ENCODE measurements around the gene AQP11. TPM values are rescaled to one million over a fixed set of nuclear protein-coding genes. Genes with fewer than 3 reads are reported as not detected.
A peak's percentile ranks its signal among the peaks of the same experiment; 100 is the strongest.
"Not testable (repeated sequence)": the region's sequence is repeated elsewhere in the genome, so short reads cannot be mapped to it uniquely, and the experiment has no call there.

Gene AQP11
- total and polyA plus RNA-seq, 4 experiments from 2014 or later = 0.35 to 1.0 (median 0.52) TPM

DNA sequence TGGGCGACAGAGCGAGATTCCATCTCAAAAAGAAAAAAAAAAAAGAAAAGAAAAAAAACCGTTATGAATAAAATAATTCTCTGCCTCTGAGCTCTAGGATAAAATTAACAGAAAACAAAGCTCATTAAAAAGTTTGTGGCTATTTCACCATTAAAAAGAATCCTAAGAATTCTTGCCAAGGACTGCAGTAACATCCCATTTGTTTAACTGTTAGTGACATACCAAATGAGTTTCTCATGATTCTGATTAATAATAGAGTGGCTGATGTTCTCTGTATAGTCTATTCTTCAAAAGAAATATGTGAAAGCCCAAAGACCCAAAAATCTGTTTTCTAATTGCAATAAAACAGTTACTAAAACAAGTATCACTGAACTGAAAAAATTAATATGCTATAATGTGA, 28.1 kb downstream of the AQP11 start:
- H3K36me3 ChIP-seq (ENCODE audit: insufficient read depth, low read length) = peaks cover 17% of the 10 kb centered on the region
- POLR2A ChIA-PET (ENCODE audit: partially characterized antibody) = no interaction called here
- Mint-ChIP-seq H3K4me1 (peaks cover 0 to 2% (median 0%) of the 10 kb centered on the region in 4 donors), H3K9me3 (no peaks in the 10 kb centered on the region), H3K4me3 (no peak overlapping the region), H3K27ac (peak overlapping the region in 1 of 7 donors; percentile 48), H3K36me3 (peaks cover 43 to 68% of the 10 kb centered on the region in 2 donors), H3K27me3 (no peaks in the 10 kb centered on the region)
- intact Hi-C loops (cut with micrococcal nuclease) = loop anchor here (5.0 kb wide), 1 partner anchor 431 kb away; no protein-coding TSS in a partner anchor
- no peak overlapping the region for H3K27ac ChIP-seq (ENCODE audit: low read depth, low read length)
- H3K27me3 ChIP-seq (ENCODE audit: insufficient read depth, low read length) = no peaks in the 10 kb centered on the region
- no peaks in the 10 kb centered on the region for H3K4me1 ChIP-seq (ENCODE audit: insufficient read depth, low read length)
- CTCF ChIA-PET (ENCODE audit: partially characterized antibody) = interaction anchor here (0.6 to 1.5 kb wide), 5 partner anchors 9 to 842 kb away, joined by 3 to 6 read pairs (median 3); no protein-coding TSS in a partner anchor
- H3K4me3 ChIP-seq (ENCODE audit: low read length in 2 of 2) = no peak overlapping the region
- H3K9me3 ChIP-seq (ENCODE audit: control insufficient read depth in 1 of 2, low read length in 2 of 2) = no peaks in the 10 kb centered on the region
- no peak for DNase-seq

DNA sequence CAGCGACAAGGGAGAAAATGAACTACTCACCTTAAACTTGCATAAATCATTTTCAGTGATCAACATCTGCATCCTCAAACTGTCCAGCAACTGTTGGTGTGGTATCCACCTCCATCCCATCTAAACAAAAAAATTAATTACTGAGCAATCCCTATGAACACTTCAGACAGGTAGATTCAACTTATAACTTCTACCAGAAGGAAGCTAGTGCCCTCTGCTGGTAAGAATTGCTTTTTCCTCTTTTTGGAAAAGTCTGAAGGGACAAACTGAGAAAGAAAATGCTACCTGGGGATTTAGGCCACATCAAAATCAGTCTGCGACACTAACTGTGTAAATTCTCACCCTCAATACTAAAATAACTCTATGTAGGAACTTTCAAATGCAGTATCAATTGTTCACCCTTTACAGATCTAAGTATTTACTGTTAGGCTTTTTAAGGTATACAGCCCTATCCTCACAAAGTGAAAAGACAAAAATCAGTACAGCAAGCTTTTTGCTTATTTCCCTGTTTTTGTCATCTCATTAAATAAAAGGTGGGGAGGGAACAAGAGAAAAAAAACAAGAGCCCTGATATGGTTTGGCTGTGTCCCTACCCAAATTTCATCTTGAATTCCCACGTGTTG, 29.9 kb downstream of the AQP11 start:
- intact Hi-C loops (cut with micrococcal nuclease) = loop anchor here (1.0 to 5.0 kb wide), 2 partner anchors 432 to 492 kb away; no protein-coding TSS in a partner anchor
- Histone ChIP-seq H3K4me3 (ENCODE audit: low read length in 2 of 2) (no peak overlapping the region), H3K27me3 (ENCODE audit: insufficient read depth, low read length) (no peaks in the 10 kb centered on the region), H3K36me3 (ENCODE audit: insufficient read depth, low read length) (peaks cover 28% of the 10 kb centered on the region), H3K9me3 (ENCODE audit: control insufficient read depth in 1 of 2, low read length in 2 of 2) (no peaks in the 10 kb centered on the region), H3K4me1 (ENCODE audit: insufficient read depth, low read length) (no peaks in the 10 kb centered on the region), H3K27ac (ENCODE audit: low read depth, low read length) (no peak overlapping the region)
- Mint-ChIP-seq H3K27ac (peak overlapping the region in 2 of 7 donors; percentile 0 to 59), H3K4me1 (peaks cover 0 to 2% (median 0%) of the 10 kb centered on the region in 4 donors), H3K27me3 (no peaks in the 10 kb centered on the region), H3K4me3 (no peak overlapping the region), H3K9me3 (no peaks in the 10 kb centered on the region), H3K36me3 (peaks cover 43 to 68% of the 10 kb centered on the region in 2 donors)
- DNase-seq = peak in 4 of 5 donors; percentile 19 to 50 (median 44)
- CTCF ChIA-PET (ENCODE audit: partially characterized antibody) = interaction anchor here (0.7 to 2.2 kb wide), 13 partner anchors 9 to 572 kb away, joined by 3 to 14 read pairs (median 3); partner anchors contain the start of gene MYO7A
- POLR2A ChIA-PET (ENCODE audit: partially characterized antibody) = no interaction called here

DNA sequence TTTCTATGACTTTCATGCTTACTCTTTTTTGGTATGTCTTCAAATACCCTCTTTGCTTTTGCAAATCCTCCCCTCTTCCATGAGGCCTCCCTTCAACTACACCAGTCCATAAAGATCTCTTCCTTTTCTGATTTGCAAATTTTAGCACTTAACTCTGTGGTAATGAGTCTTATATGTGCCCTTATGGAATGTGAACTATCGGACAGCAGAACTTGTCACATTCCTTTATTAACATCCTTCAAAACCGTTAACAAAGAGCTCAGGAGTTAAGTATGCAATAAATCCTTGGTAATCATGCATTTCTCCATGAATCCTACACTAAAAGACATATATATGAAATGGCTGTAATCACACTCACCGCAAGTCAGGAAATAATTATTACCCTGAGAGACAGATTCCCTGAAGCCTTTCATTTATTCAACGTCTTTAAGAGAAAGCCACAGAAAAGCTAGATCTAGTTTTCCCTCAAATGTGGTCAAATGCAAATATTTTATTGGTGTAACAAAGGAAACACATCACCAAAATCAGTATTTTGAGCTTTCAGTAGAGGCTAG, 40.5 kb downstream of the AQP11 start:
- Histone ChIP-seq H3K27ac (ENCODE audit: low read depth, low read length) (peak overlapping the region; percentile 0), H3K9me3 (ENCODE audit: control insufficient read depth in 1 of 2, low read length in 2 of 2) (no peaks in the 10 kb centered on the region), H3K36me3 (ENCODE audit: insufficient read depth, low read length) (peaks cover 10% of the 10 kb centered on the region), H3K27me3 (ENCODE audit: insufficient read depth, low read length) (no peaks in the 10 kb centered on the region), H3K4me3 (ENCODE audit: low read length in 2 of 2) (no peak overlapping the region), H3K4me1 (ENCODE audit: insufficient read depth, low read length) (peaks cover 28% of the 10 kb centered on the region)
- POLR2A ChIA-PET (ENCODE audit: partially characterized antibody) = no interaction called here
- Mint-ChIP-seq H3K4me1 (peaks cover 23 to 44% (median 34%) of the 10 kb centered on the region in 4 donors), H3K4me3 (peak overlapping the region in 2 of 8 donors; percentile 53 to 59), H3K27me3 (no peaks in the 10 kb centered on the region), H3K9me3 (no peaks in the 10 kb centered on the region), H3K36me3 (peaks cover 7 to 40% of the 10 kb centered on the region in 2 donors), H3K27ac (peak overlapping the region in 4 of 7 donors; percentile 28 to 80 (median 52))
- CTCF ChIA-PET (ENCODE audit: partially characterized antibody) = no interaction called here
- intact Hi-C loops (cut with micrococcal nuclease) = loop anchor here (10.0 kb wide), 1 partner anchor 365 kb away; the partner anchor contains the start of gene INTS4
- no peak for DNase-seq

DNA sequence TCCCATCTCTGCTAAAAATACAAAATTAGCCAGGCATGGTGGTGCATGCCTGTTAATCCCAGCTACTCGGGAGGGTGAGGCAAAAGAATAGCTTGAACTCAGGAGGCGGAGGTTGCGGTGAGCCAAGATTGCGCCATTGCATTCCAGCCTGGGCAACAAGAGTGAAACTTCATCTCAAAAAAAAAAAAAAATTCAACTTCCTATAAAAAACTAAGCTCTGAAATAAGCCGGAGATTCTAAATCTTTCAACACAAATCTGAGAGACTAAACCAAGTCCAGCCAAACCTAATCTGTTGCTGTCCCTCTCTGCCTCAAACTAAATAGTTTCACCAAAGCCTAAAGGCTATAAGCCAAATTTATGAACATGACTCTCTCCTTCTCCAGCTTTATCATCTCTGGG, 44.2 kb downstream of the AQP11 start:
- CTCF ChIA-PET (ENCODE audit: partially characterized antibody); H3K4me3 ChIP-seq (ENCODE audit: low read length in 2 of 2); H3K9me3 ChIP-seq (ENCODE audit: control insufficient read depth in 1 of 2, low read length in 2 of 2); H3K4me3 Mint-ChIP-seq; H3K27ac ChIP-seq (ENCODE audit: low read depth, low read length); H3K9me3 Mint-ChIP-seq; H3K27ac Mint-ChIP-seq; POLR2A ChIA-PET (ENCODE audit: partially characterized antibody); H3K27me3 ChIP-seq (ENCODE audit: insufficient read depth, low read length); H3K36me3 ChIP-seq (ENCODE audit: insufficient read depth, low read length); H3K27me3 Mint-ChIP-seq; DNase-seq: not testable (repeated sequence)
- H3K4me1 ChIP-seq (ENCODE audit: insufficient read depth, low read length) = peaks cover 52% of the 10 kb centered on the region
- Mint-ChIP-seq H3K36me3 (peaks cover 10 to 28% of the 10 kb centered on the region in 2 donors), H3K4me1 (peaks cover 41 to 73% (median 57%) of the 10 kb centered on the region in 4 donors)
- intact Hi-C loops (cut with micrococcal nuclease) = loop anchor here (10.0 kb wide), 1 partner anchor 361 kb away; the partner anchor contains the start of gene INTS4

DNA sequence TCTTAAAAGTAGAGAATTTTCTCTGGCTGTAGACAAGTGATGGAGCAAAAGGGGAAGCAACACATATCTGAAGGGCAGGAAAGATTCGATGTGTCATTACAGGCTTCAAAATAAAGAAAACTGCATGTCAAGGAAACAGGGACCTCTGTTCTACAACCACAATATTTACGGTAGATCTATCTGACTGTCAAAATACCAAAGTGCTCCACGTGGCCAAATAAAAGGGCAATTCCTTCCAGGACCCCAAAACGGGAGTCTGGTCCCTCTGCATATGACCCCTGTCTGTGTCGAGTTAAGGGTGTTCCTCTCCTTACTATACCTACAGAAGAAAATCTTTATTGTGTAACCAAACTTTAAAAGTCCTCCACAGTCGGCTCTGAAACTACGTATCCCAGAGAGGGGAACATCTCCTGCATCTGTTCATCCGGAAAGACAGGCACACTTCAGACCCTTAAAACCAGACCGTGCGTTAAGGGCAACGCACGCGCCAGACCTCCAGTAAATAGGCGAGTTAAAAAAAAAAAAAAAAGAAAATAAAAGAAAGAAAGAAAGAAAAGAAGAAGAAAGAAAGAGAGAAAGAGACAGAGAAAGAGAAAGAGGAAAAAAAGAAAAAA, 47.1 kb downstream of the AQP11 start:
- peaks cover 36% of the 10 kb centered on the region for H3K4me1 ChIP-seq (ENCODE audit: insufficient read depth, low read length)
- POLR2A ChIA-PET (ENCODE audit: partially characterized antibody) = interaction anchor here (1.8 to 1.9 kb wide), 2 partner anchors 183 to 358 kb away, joined by 6 read pairs; partner anchors contain the start of genes INTS4 and RSF1
- no peak for DNase-seq
- Mint-ChIP-seq H3K4me3 (peak overlapping the region; percentile 95 to 99 (median 97)), H3K27me3 (peaks cover 0 to 5% of the 10 kb centered on the region in 2 donors), H3K9me3 (peaks cover 0 to 4% (median 0%) of the 10 kb centered on the region in 8 donors), H3K36me3 (peaks cover 10 to 20% of the 10 kb centered on the region in 2 donors), H3K27ac (peak overlapping the region in 6 of 7 donors; percentile 30 to 93 (median 81)), H3K4me1 (peaks cover 32 to 53% (median 43%) of the 10 kb centered on the region in 4 donors)
- H3K27me3 ChIP-seq (ENCODE audit: insufficient read depth, low read length) = no peaks in the 10 kb centered on the region
- no peaks in the 10 kb centered on the region for H3K9me3 ChIP-seq (ENCODE audit: control insufficient read depth in 1 of 2, low read length in 2 of 2)
- H3K4me3 ChIP-seq (ENCODE audit: low read length in 2 of 2) = peak overlapping the region; percentile 8 to 64
- H3K27ac ChIP-seq (ENCODE audit: low read depth, low read length) = peak overlapping the region; percentile 68
- intact Hi-C loops (cut with micrococcal nuclease) = loop anchor here (1.0 to 10.0 kb wide), 2 partner anchors 183 to 358 kb away; partner anchors contain the start of genes INTS4 and RSF1
- H3K36me3 ChIP-seq (ENCODE audit: insufficient read depth, low read length) = no peaks in the 10 kb centered on the region
- CTCF ChIA-PET (ENCODE audit: partially characterized antibody) = no interaction called here

DNA sequence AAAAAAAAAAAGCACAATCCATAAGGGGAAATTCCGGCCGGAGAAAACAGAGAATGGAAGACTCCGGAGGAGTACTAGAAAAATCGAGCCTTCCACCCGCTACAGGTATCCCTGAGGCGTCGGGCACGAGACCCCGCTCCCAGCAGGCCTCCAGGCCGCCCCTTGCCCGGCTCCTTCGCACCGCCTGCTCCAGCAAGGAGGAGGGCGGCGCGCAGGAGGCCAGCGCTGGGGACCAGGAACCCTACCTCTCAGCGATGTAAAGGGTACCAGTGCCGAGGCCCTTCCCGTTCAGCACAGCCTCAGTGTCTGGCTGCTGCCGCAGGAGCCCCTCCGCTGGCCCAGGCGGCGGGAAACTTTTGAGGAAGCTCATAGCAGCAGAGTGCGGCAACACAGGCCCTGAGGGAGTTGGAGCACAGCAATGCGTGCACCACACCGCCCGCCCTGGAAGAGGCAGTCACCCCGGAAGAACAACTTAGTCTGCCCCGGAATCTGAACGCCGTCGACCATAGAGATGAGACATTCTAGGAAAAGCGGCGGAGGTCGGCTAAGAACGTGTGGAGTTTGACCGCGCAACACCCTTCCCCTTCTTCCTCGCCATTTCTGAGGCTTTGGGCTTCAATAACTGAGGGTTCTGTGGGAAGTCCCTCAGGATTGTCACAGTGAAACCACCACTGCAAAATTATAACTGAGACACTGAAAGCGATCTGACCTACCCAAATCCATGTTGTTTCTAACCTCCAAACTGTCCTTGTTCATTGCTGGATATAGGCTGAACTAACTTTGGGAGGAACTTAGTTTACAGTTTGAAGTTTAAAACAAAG, 47.8 kb downstream of the AQP11 start, which contains the start of gene CLNS1A:
TSS of gene CLNS1A (minus strand) at position 450 of the 821 bp plus-strand sequence. CDS start at position 370, 80 bp downstream.
- Histone ChIP-seq H3K4me1 (ENCODE audit: insufficient read depth, low read length) (peaks cover 30% of the 10 kb centered on the region), H3K4me3 (ENCODE audit: low read length in 2 of 2) (peak within 1 kb of the TSS; percentile 52 to 64), H3K36me3 (ENCODE audit: insufficient read depth, low read length) (no peaks in the 10 kb centered on the region), H3K27me3 (ENCODE audit: insufficient read depth, low read length) (no peaks in the 10 kb centered on the region), H3K27ac (ENCODE audit: low read depth, low read length) (peak within 1 kb of the TSS; percentile 68), H3K9me3 (ENCODE audit: control insufficient read depth in 1 of 2, low read length in 2 of 2) (no peaks in the 10 kb centered on the region)
- Mint-ChIP-seq H3K4me3 (peak within 1 kb of the TSS; percentile 95 to 99 (median 97)), H3K27me3 (peaks cover 1 to 5% of the 10 kb centered on the region in 2 donors), H3K4me1 (peaks cover 28 to 48% (median 40%) of the 10 kb centered on the region in 4 donors), H3K27ac (peak within 1 kb of the TSS; percentile 89 to 97 (median 93)), H3K9me3 (peaks cover 0 to 6% (median 0%) of the 10 kb centered on the region in 8 donors), H3K36me3 (peaks cover 10 to 16% of the 10 kb centered on the region in 2 donors)
- ChIA-PET POLR2A (ENCODE audit: partially characterized antibody) (interaction anchor here (1.8 to 1.9 kb wide), 2 partner anchors 183 to 357 kb away, joined by 6 read pairs; partner anchors contain the start of genes INTS4 and RSF1), CTCF (ENCODE audit: partially characterized antibody) (no interaction called here)
- DNase-seq = peak; percentile 72 to 81 (median 78)
- intact Hi-C loops (cut with micrococcal nuclease) = loop anchor here (1.0 to 10.0 kb wide), 2 partner anchors 183 to 357 kb away; partner anchors contain the start of genes INTS4 and RSF1
